GM21723 (cell line): ENCODE results near the gene MAD1L1.
"Not testable (repeated sequence)": the region's sequence is repeated elsewhere in the genome, so short reads cannot be mapped to it uniquely, and the experiment has no call there.

Experiments used
- ATAC-seq: cut with Tn5 transposase; IDR thresholded peaks from one replicate; pipeline ENCODE4 v1.9.1; 2021; ENCODE audit warnings: mild to moderate bottlenecking, moderate library complexity; ENCODE audit not compliant: unreplicated experiment

The MAD1L1 gene

GRCh38 chr7:1815551-1816281, 417.0 kb downstream of the MAD1L1 start:
- not testable (repeated sequence) for ATAC-seq

- no peak for ATAC-seq
These were observed 417.7 kb downstream of the MAD1L1 start for GRCh38 chr7:1815051-1815481.

DNA sequence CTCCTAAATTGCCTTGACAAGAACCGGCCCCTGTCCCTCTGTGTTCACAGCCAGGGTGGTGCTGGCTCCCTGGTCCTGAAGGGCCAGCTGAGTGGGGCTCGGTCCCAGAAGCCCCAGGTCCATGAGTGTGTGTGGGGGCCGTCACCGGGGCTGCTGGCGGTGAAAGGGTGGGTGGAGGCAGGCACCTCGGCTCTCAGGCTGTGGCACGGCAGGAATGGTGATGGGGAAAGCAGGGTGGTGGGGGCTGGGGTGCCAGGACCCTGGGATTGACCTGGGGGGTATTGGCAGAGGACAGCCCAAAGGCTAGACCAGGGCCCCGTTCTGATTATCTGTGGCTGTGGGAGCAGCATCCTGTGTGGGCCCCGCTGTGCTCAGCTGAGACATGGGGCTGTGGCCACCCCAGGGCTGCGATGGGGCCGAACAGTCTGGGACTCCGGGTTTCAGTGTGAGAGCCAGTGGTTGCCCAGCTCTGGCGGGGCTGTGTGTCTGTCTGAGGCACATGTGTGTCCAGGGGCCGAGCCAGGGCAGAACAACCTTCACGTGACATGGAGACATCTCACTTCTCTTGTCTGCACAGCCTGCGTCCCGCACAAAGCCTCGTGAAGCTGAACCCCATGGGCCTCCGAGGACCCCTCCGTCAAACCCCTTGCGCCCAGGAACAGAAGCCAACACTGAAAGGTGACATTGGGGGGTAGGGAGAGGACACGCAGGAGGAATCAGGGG, 418.5 kb downstream of the MAD1L1 start:
- no peak for ATAC-seq

DNA sequence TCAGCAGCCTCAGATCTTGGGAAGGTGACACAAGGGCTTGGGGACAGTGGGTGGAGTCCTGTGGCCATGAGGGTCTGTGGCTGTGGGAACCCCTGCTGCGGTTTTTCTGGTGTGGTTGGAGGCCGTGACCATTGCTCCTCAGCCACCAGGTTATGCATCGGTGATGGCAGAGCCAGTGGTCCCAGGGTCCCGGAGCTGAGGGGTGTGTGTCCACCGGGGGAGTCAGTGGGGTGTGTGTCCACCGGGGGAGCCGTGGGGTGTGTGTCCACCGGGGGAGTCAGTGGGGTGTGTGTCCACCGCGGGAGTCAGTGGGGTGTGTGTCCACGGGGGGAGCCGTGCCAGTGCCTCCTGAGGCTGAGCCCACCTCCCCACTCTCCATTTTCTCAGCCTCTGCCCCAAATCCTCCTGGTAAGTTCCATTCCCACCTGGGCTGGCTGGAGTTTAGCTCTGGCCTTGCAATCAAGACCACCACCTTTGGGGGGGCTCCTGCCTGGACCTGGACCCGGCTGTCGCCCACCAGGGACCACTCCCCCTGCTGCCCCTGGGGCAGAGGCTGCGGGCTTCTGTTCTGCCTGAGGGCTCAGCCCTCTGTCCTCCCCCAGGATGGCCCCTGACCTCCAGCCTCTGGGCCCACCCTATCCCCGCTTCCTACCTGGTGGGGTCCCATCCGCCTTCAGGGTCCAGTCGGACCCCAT, 419.2 kb downstream of the MAD1L1 start:
- ATAC-seq, result no peak

GRCh38 chr7:1812509-1813393, 420.0 kb downstream of the MAD1L1 start:
- no peak for ATAC-seq

DNA sequence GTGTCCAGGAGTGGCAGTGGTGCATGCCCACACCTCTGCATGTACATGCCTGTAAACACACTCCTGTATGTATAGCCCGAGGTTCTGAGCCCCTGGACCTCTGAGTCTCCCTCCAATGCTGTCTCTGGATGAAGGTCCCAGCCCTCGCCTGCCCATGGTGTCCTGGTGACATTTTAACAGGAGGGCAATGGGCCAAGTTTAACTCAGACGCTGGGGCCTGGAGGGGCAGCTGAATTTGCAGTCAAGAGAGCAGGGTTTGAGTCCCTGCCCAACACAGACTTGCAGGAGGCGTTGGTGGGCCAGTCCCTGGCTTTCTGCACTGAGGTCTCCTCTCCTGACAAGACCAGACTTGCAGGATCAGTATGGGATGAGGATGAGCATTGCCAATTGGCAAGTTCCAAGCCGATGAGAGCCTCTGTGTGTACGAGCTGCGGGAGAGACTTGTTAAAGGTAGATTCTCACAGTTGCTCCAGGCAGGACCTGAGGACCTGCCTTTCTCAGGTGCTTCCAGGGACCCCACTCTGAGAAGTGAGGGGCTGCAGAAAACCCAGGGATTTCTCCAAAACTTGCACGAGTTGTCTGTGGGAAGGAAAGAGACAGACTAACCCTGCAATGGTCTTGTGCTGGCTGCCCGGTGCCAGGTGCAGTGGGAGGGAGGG, 420.8 kb downstream of the MAD1L1 start:
- no peak for ATAC-seq

DNA sequence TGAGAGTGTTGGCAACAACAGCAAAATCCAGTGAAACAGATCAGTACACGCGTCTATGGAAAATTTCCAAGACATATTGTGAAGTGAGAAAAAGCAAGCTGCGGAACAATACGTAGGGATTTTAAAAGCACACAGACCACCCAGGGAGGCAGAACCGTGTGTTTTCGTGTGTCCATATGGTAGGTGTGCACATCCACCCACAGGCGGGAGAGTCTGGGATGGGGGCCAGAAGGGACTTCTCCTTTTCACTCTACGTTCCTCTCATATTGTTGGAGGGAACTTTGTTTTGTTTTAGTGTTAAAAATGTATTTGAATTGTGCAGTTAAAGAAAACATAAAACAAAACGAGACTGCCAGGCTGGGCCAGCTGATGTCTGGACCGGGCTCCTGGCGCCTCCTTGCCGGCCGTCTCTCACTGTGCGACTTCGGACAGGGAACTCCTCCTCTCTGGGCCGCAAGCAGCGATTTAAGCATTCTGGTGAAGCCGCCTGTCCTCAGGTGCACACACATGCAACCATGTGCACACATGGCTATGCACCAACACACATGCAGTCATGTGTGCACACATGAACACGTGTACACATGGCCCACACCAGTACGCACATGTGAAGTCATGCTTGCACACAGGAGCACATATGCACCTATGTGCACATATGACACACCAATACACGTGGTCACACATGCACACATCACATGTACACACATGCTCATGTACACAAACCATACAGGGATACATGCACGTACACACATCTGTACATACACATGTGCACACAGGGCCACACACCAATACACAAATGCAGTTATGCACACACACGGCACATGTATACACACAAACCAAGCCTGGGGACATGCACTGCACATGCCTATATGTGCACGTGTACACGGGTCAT, 421.5 kb downstream of the MAD1L1 start:
- ATAC-seq, result no peak

GRCh38 chr7:1810521-1810920, 422.2 kb downstream of the MAD1L1 start:
- ATAC-seq, result no peak

DNA sequence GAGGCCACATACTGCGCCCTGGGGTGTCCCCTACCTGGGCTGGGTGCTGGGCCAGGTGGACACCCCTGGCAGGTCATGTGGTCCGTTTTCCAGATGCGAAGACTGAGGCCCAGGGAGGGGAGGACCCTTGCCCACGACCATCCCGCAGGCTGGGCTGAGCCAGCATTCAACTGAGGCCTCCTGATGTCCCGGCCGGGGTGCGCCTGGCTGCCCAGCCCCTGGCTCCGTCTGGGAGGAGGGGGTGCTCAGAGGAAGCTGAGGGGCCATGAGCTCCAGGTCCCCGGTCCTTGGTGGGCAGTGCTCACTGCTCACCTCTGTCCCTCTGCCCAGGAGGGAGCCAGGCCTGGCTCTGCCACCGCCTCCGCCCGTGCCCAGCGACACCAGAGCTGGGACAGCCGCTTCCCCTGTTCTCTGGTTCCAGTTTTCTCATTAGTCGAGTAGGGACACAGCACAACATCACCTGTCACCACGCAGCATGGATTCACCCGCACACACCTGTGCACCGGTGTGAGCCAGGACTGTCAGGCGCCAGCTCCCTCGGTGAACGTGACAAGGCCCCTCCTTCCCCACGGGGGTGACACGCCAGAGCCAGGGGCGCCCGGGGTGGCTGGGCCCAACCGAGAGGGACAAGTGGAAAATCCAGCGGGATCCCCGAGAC, 423.0 kb downstream of the MAD1L1 start:
- no peak for ATAC-seq

DNA sequence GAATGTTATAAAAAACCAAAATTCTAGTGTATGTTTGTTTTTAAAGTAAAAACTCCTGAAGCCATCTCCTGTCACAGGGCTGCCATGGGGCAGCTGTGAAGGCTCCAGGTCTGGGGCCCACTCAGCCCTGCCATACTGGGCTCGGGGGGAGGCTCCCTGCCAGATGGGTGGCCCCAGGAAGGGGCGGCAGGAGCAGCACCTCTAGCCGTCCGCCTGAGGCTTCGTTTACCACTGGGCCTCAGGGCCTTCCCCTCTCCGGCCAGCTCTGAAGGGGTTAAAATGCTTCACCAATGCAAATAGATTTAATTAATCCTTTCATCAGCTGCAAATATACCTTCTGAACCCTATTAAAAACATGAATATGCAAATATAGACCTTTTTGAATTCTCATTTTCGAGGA, 423.7 kb downstream of the MAD1L1 start:
- ATAC-seq, result no peak

GRCh38 chr7:1807821-1808600, 424.7 kb downstream of the MAD1L1 start:
- ATAC-seq, result no peak

- no peak for ATAC-seq
These were observed 426.4 kb downstream of the MAD1L1 start for GRCh38 chr7:1806354-1806753.

DNA sequence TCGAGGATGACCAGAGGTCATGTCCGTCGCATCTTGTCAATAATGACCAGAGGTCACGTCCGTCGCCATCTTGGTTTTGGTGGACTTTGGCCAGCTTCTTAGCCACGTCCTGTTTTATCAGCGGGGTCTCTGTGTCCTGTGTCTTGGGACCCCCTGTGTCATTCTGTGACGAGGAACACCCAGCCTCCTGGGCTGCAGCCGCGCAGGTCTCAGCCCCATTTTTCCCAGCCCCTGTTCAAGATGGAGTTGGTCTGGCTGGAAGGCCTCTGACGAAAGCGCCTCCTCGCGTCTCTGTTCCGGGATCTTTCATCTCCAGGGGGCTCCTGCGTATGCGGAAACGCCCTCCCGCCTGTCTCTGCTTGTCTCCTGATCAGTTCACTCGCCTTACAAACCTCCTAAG, 428.4 kb downstream of the MAD1L1 start:
- ATAC-seq, result no peak

DNA sequence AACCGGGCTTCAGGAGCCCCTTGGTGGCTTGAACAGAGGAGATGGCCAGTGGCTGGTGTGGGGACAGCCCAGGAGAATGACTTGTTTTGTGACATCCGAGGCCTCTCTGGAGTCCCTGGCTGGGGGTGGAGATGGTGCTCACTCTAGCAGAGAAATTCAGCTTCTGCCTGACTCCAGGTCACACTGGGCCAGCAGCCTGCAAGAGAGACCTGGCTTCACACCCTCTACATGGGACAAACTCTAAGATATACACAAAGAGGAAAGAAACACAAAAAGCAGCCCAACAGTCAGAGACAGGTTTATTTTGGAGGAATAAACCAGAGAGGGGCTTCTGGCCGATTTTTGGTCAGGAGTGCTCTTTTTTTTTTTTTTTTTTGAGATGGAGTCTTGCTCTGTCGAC, 429.8 kb downstream of the MAD1L1 start:
- no peak for ATAC-seq

DNA sequence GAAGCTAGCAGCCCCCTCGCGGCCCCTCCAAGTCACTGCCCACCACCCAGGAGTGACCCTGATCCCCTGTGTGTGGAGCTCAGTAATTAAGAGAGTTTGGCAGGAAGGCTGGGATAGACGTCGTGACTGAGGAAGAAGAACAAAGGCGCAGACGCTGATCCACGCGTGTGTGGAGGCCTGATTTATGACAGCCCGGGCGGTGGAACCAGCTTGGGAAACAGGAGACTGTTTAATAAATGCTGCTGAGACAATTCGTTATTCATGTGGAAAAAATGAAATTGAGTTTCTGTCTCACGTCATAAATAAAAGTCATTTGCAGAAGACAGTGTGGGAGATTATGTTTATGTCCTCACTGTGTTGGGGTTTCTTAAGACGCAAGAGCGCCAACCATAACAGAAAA, 431.8 kb downstream of the MAD1L1 start:
- ATAC-seq, result no peak

- ATAC-seq, result no peak
These were observed 434.6 kb downstream of the MAD1L1 start for GRCh38 chr7:1798191-1798590.

GRCh38 chr7:1794888-1795542, 437.7 kb downstream of the MAD1L1 start:
- ATAC-seq, result no peak
